HCT116 (cell line): Measurements from ENCODE around the gene GSTM3. TPM values are rescaled to one million over a fixed set of nuclear protein-coding genes. Genes with fewer than 3 reads are reported as not detected.

Source experiments
- ATAC-seq: fragments of 200-7000 bp; cut with Tn5 transposase; 2 replicates; pipeline ENCODE4 v1.9.1; 2020; ENCODE audit warnings: mild to moderate bottlenecking, moderate library complexity
- BruUV-seq: library from RNA; stranded (reverse); fragments of 400-500 nt; replicated peaks from 2 replicates; lab custom pipeline; 2021; lab: Mats Ljungman, UMichigan
- CTCF ChIA-PET: fragments of 300-600 bp; sonication (Branson Sonifier 250); formaldehyde crosslinking; loops from one replicate; lab custom pipeline; 2021; ENCODE audit warnings: antibody characterized with exemption; lab: Charles Lee
- POLR2A ChIA-PET: fragments of 300-600, 350-600 bp; sonication (Branson Sonifier 250); formaldehyde crosslinking; loops from one replicate; lab custom pipeline; 2021; ENCODE audit warnings: antibody characterized with exemption; lab: Charles Lee
- RAD21 ChIA-PET, 2 experiments: fragments of 300-600 bp; sonication (Branson Sonifier 250); formaldehyde crosslinking; loops; one replicate each; lab custom pipeline; 2023; ENCODE audit warnings: low total read pairs in 2 of 2; ENCODE audit not compliant: uncharacterized antibody in 2 of 2, unreplicated experiment in 2 of 2, low non-redundant PET in 1 of 2; lab: Charles Lee
- DNase-seq: peaks from one replicate; pipeline ENCODE4 v3.0.0-alpha.2; 2010; ENCODE audit warnings: low read depth, low spot score
- H2AFZ ChIP-seq: fragments of 200-600 bp; shearing (Covaris generic), sonication (generic); 2 replicates; pipeline ENCODE4 v1.6.1; 2017; ENCODE audit warnings: low read depth, mixed run types, mixed read lengths, antibody characterized with exemption, low read length; ENCODE audit not compliant: poor library complexity, severe bottlenecking
- H3K27ac ChIP-seq: 2 replicates; pipeline ENCODE4 v1.5.1; 2012; ENCODE audit warnings: low read depth, low read length
- H3K27me3 ChIP-seq: fragments of 200-600 bp; sonication (generic); 2 replicates; pipeline ENCODE4 v1.6.1; 2016; ENCODE audit warnings: mixed run types, low read length, mixed read lengths; ENCODE audit not compliant: insufficient read depth
- H3K36me3 ChIP-seq, 2 experiments: fragments of 200-500 bp in 1 of 2; fragments of 200-600 bp in 1 of 2; sonication (Bioruptor generic) in 1 of 2; sonication (generic) in 1 of 2; 2 replicates each; pipeline versions ENCODE4 v1.5.1 to v1.6.1; 2014 to 2016; ENCODE audit warnings: low read length in 2 of 2, inconsistent platforms in 1 of 2, mixed read lengths in 1 of 2, mixed run types in 1 of 2; ENCODE audit not compliant: insufficient read depth in 2 of 2, control insufficient read depth in 1 of 2
- H3K4me1 ChIP-seq, 2 experiments: fragments of 200-600 bp in 1 of 2; sonication (generic) in 1 of 2; 2 replicates each; pipeline versions ENCODE4 v1.5.1 to v1.6.1; 2012 to 2017; ENCODE audit warnings: low read length in 2 of 2, inconsistent platforms in 1 of 2, mild to moderate bottlenecking in 1 of 2, mixed read lengths in 1 of 2, mixed run types in 1 of 2, moderate library complexity in 1 of 2; ENCODE audit not compliant: insufficient read depth in 2 of 2, control insufficient read depth in 1 of 2
- H3K4me2 ChIP-seq: fragments of 200-600 bp; sonication (generic); 2 replicates; pipeline ENCODE4 v1.6.1; 2017; ENCODE audit warnings: mixed run types, low read length, mixed read lengths
- H3K4me3 ChIP-seq, 2 experiments: fragments of 200-600 bp in 1 of 2; sonication (generic) in 1 of 2; replicated peaks in 1 of 2; 2 replicates each; pipeline ENCODE4 v1.5.1; 2011 to 2016; ENCODE audit warnings: low read length in 2 of 2, control low read depth in 1 of 2, low read depth in 1 of 2, mild to moderate bottlenecking in 1 of 2, mixed read lengths in 1 of 2, mixed run types in 1 of 2
- H3K79me2 ChIP-seq: fragments of 200-600 bp; sonication (generic); 2 replicates; pipeline ENCODE4 v1.6.1; 2017; ENCODE audit warnings: mild to moderate bottlenecking, mixed run types, low read length, moderate library complexity, mixed read lengths; ENCODE audit not compliant: insufficient read depth
- H3K9ac ChIP-seq: fragments of 200-600 bp; sonication (generic); 2 replicates; pipeline ENCODE4 v1.6.1; 2016; ENCODE audit warnings: low read length, mixed read lengths
- H3K9me2 ChIP-seq: fragments of 200-600 bp; sonication (generic), shearing (Covaris generic); 2 replicates; pipeline ENCODE4 v1.6.1; 2017; ENCODE audit warnings: mixed run types, mild to moderate bottlenecking, moderate library complexity; ENCODE audit not compliant: insufficient read depth
- H3K9me3 ChIP-seq, 2 experiments: fragments of 200-500 bp in 1 of 2; fragments of 200-600 bp in 1 of 2; sonication (Bioruptor generic) in 1 of 2; sonication (generic) in 1 of 2; 2 replicates each; pipeline ENCODE4 v1.6.1; 2014 to 2017; ENCODE audit warnings: low read length in 2 of 2, mixed read lengths in 2 of 2, inconsistent platforms in 1 of 2, low read depth in 1 of 2, mild to moderate bottlenecking in 1 of 2, mixed run types in 1 of 2, moderate library complexity in 1 of 2; ENCODE audit not compliant: control insufficient read depth in 1 of 2, insufficient read depth in 1 of 2
- H4K20me1 ChIP-seq: fragments of 200-600 bp; sonication (generic), shearing (Covaris generic); 2 replicates; pipeline ENCODE4 v1.6.1; 2017; ENCODE audit warnings: mixed run types, mild to moderate bottlenecking, moderate library complexity; ENCODE audit not compliant: insufficient read depth
- CBX3 ChIP-seq: IDR thresholded peaks from 2 replicates; pipeline ENCODE4 v1.6.1; 2012; ENCODE audit warnings: low read depth
- ELF1 ChIP-seq: IDR thresholded peaks from 2 replicates; pipeline ENCODE4 v1.6.1; 2012; ENCODE audit warnings: low read depth, borderline replicate concordance
- RAD21 ChIP-seq: IDR thresholded peaks from 2 replicates; pipeline ENCODE4 v1.6.1; 2012; ENCODE audit warnings: low read depth, mild to moderate bottlenecking
- TCF7L2 ChIP-seq: IDR thresholded peaks from 2 replicates; pipeline ENCODE4 v1.7.0; 2011; ENCODE audit warnings: borderline replicate concordance, inconsistent platforms; ENCODE audit not compliant: insufficient read depth, insufficient read length; ENCODE audit errors: extremely low read depth
- intact Hi-C: fragments of 100-400 bp; cut with micrococcal nuclease; formaldehyde crosslinking; loops from 2 replicates; pipeline ENCODE4 v1.10.0; 2022
- total RNA-seq: library from RNA; stranded (reverse); gene quantifications from one replicate; pipeline ENCODE4 v1.2.1, GENCODE V29; 2021; ENCODE audit not compliant: unreplicated experiment
- TF ChIP-seq, protein P1 (sequence below), 3 experiments: fragments of 200-600 bp in 1 of 3; sonication (generic) in 1 of 3; IDR thresholded peaks in 2 of 3; conservative IDR thresholded peaks in 1 of 3; 2 replicates each; pipeline ENCODE4 v1.5.1; 2012 to 2017; ENCODE audit warnings: low read depth in 2 of 3, low read length in 2 of 3, antibody characterized with exemption in 1 of 3, borderline replicate concordance in 1 of 3, control low read depth in 1 of 3, mild to moderate bottlenecking in 1 of 3, mixed read lengths in 1 of 3, mixed run types in 1 of 3, moderate library complexity in 1 of 3; ENCODE audit not compliant: insufficient read depth in 1 of 3

Gene GSTM3
- total RNA-seq, 1 experiment from 2014 or later: 0.39 TPM

DNA sequence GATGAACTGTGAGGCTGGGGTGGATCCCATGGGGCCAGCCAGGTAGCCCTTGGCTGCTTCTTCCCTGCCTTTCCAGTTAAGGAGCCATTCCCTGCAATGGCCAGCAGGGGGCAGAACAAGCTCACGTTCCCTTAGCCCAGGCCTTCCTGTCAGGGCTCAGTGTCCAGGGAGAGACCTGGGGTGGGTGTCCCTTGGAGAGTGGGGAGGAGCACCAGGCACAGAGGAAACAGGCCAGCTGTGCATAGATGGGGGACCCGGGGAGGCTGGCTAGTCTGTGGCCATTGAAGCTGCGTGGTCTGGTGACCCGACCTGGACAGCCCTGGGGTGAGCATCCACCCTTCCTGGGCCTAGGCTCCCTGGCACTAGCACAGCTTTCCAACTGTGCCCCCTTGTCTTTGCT, 36.1 kb upstream of the GSTM3 start:
- no peak overlapping the region for H3K27ac ChIP-seq
- no TSS peak for BruUV-seq
- peaks cover 0 to 13% of the 10 kb centered on the region in 2 experiments; a peak in 2 of 4 replicates for H3K4me1 ChIP-seq
- H3K4me3 ChIP-seq: no peak overlapping the region
- peaks cover 0 to 5% of the 10 kb centered on the region in 2 experiments; a peak in 1 of 4 replicates for H3K9me3 ChIP-seq
- POLR2A ChIA-PET: interaction anchor here (1.4 kb wide), 1 partner anchor 207 kb away, joined by 18 read pairs; the partner anchor contains the start of gene AHCYL1
- H3K9ac ChIP-seq: no peak overlapping the region
- TF ChIP-seq TCF7L2: no peak
- peak; percentile 100 for TF ChIP-seq RAD21
- no peak for TF ChIP-seq CBX3
- TF ChIP-seq, protein P1, sequence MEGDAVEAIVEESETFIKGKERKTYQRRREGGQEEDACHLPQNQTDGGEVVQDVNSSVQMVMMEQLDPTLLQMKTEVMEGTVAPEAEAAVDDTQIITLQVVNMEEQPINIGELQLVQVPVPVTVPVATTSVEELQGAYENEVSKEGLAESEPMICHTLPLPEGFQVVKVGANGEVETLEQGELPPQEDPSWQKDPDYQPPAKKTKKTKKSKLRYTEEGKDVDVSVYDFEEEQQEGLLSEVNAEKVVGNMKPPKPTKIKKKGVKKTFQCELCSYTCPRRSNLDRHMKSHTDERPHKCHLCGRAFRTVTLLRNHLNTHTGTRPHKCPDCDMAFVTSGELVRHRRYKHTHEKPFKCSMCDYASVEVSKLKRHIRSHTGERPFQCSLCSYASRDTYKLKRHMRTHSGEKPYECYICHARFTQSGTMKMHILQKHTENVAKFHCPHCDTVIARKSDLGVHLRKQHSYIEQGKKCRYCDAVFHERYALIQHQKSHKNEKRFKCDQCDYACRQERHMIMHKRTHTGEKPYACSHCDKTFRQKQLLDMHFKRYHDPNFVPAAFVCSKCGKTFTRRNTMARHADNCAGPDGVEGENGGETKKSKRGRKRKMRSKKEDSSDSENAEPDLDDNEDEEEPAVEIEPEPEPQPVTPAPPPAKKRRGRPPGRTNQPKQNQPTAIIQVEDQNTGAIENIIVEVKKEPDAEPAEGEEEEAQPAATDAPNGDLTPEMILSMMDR (IDR thresholded peaks at IDR 0.05 in 2 of 3, conservative IDR thresholded peaks at IDR 0.05 in 1 of 3; ENCODE audit: borderline replicate concordance in 1 of 3, insufficient read depth in 1 of 3, low read depth in 2 of 3, low read length in 2 of 3): peak; percentile 95 to 97 (median 95)
- no peak for TF ChIP-seq ELF1
- H3K79me2 ChIP-seq: no peaks in the 10 kb centered on the region
- H2AFZ ChIP-seq: peak overlapping the region; percentile 52
- CTCF ChIA-PET: interaction anchor here (0.6 to 19.5 kb wide), 13 partner anchors 9 to 683 kb away, joined by 3 to 396 read pairs (median 4); partner anchors contain the start of gene AHCYL1
- RAD21 ChIA-PET: interaction anchor here (0.6 to 7.9 kb wide), 6 partner anchors 12 to 207 kb away, joined by 3 to 56 read pairs (median 3); partner anchors contain the start of gene AHCYL1 (in 2 of the 2)
- no peaks in the 10 kb centered on the region for H3K36me3 ChIP-seq
- intact Hi-C loops: loop anchor here (1.0 kb wide), 3 partner anchors 203 to 234 kb away; partner anchors contain the start of gene AHCYL1
- H4K20me1 ChIP-seq: no peaks in the 10 kb centered on the region
- ATAC-seq (peak; percentile 83), DNase-seq (peak; percentile 70)
- no peaks in the 10 kb centered on the region for H3K27me3 ChIP-seq
- no peaks in the 10 kb centered on the region for H3K9me2 ChIP-seq
- H3K4me2 ChIP-seq: no peak overlapping the region
